ENCODE data around the gene PDZD4.

The PDZD4 gene

GRCh38 chrX:153804100-153804595, 26.2 kb downstream of the PDZD4 start:
- ChIA-PET CTCF (no interaction called here), POLR2A (interaction anchor here (1.3 to 1.7 kb wide), 2 partner anchors 10 to 124 kb away, joined by 4 read pairs; partner anchors contain the start of genes IDH3G and SSR4)
- TF ChIP-seq HDGF (IDR thresholded peaks at IDR 0.05; ENCODE audit: borderline replicate concordance), result no peak
- no peak for DNase-seq (ENCODE audit: extremely low spot score)

DNA sequence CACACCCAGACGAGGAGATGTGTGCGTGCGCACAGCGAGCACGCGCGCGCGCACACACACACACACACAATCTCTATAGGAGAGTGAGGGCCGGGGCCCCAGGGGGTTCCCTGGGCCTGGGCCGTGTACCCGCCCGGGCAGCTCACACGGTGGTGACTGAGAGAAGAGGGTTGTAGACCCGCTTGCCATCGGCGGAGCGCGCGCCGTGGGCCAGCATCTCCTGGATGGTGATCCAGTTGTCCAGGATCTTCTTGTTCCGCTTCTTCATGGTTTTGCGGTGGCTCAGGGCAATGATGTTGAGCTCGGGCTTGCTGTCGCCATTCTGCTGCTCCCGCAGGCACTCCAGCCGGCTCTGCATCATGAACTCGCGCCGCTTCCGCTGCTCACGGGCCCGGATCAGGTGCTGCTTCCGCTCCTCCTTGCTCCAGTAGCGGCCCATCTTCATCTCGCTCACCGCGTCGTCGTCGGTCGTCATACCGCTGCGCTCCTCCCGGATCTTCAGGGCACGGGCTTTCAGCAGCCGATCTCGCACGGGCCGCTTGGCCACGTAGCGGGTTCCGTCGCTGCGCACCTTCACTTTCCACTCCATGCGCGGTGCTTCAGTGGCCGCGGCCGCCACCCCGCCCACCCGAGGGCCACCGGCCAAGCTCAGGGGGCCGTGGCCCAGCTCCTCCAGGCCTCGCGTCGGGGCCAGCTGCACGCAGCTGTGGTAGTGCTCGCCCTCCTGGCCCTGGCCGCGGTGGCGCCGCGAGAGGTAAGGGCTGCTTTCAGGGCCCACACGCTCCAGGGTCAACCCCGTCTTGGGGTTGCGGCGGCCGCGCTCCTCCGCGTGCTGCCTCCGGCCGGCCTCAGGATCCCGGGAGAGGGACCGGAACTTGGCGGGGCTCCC, 26.9 kb downstream of the PDZD4 start:
- DNase-seq (ENCODE audit: extremely low spot score), result no peak
- POLR2A ChIA-PET, result interaction anchor here (1.3 to 1.7 kb wide), 2 partner anchors 9 to 125 kb away, joined by 4 read pairs; partner anchors contain the start of genes IDH3G and SSR4
- no peak for TF ChIP-seq NFRKB (IDR thresholded peaks at IDR 0.05)
- CTCF ChIA-PET, result no interaction called here

- ChIA-PET POLR2A (interaction anchor here (1.7 kb wide), 1 partner anchor 8 kb away, joined by 4 read pairs; the partner anchor contains the start of genes IDH3G and SSR4), CTCF (no interaction called here)
- DNase-seq (ENCODE audit: extremely low spot score), result no peak
- TF ChIP-seq FOXA1 (IDR thresholded peaks at IDR 0.05), result no peak
- TF ChIP-seq, protein P1, sequence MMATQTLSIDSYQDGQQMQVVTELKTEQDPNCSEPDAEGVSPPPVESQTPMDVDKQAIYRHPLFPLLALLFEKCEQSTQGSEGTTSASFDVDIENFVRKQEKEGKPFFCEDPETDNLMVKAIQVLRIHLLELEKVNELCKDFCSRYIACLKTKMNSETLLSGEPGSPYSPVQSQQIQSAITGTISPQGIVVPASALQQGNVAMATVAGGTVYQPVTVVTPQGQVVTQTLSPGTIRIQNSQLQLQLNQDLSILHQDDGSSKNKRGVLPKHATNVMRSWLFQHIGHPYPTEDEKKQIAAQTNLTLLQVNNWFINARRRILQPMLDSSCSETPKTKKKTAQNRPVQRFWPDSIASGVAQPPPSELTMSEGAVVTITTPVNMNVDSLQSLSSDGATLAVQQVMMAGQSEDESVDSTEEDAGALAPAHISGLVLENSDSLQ (IDR thresholded peaks at IDR 0.05), result no peak
- TF ChIP-seq TARDBP (IDR thresholded peaks at IDR 0.05), result no peak
- TF ChIP-seq ZNF384 (IDR thresholded peaks at IDR 0.05), result no peak
- TF ChIP-seq ELF4 (IDR thresholded peaks at IDR 0.05), result no peak
- no peak for TF ChIP-seq SUZ12 (IDR thresholded peaks at IDR 0.05)
- no peak for TF ChIP-seq HDGF (IDR thresholded peaks at IDR 0.05; ENCODE audit: borderline replicate concordance)
- no peak for TF ChIP-seq FOXK2 (IDR thresholded peaks at IDR 0.05)
- no peak for TF ChIP-seq FOXM1 (IDR thresholded peaks at IDR 0.05; ENCODE audit: borderline replicate concordance)
- no peak for TF ChIP-seq L3MBTL2 (conservative IDR thresholded peaks at IDR 0.05)
- TF ChIP-seq ARNT (IDR thresholded peaks at IDR 0.05), result no peak
- no peak for TF ChIP-seq BHLHE40 (IDR thresholded peaks at IDR 0.05; ENCODE audit: borderline replicate concordance)
- no peak for TF ChIP-seq SP1 (IDR thresholded peaks at IDR 0.05)
- TF ChIP-seq NFRKB (IDR thresholded peaks at IDR 0.05), result no peak
- TF ChIP-seq CTBP1 (IDR thresholded peaks at IDR 0.05; ENCODE audit: borderline replicate concordance), result no peak
- TF ChIP-seq LEF1 (IDR thresholded peaks at IDR 0.05; ENCODE audit: borderline replicate concordance), result no peak
Observed at GRCh38 chrX:153802513-153803045, 27.8 kb downstream of the PDZD4 start.

DNA sequence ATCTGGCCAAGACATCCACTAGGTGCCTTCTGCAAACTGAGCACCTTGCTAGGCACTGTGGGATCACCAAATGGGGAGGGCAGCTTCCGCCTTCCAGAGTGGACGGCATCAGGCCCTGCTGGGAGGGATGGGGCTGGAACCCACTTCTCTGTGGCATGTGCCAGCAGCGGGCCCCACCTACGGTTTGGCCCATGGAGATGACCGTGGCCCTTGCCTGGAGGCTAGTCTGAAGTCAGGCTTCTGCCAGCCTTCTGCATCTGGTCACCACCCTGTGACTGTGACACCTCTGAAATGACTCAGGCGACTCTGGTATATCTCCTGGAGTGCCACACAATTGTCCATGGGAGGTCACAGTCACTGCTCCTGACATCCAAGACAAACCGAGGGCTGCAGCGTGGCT, 28.7 kb downstream of the PDZD4 start:
- TF ChIP-seq TARDBP (IDR thresholded peaks at IDR 0.05), result no peak
- TF ChIP-seq LEF1 (IDR thresholded peaks at IDR 0.05; ENCODE audit: borderline replicate concordance), result no peak
- TF ChIP-seq FOXM1 (IDR thresholded peaks at IDR 0.05; ENCODE audit: borderline replicate concordance), result no peak
- TF ChIP-seq, protein P1 (IDR thresholded peaks at IDR 0.05), result no peak
- no peak for TF ChIP-seq BHLHE40 (IDR thresholded peaks at IDR 0.05; ENCODE audit: borderline replicate concordance)
- TF ChIP-seq SUZ12 (IDR thresholded peaks at IDR 0.05), result no peak
- no peak for TF ChIP-seq ELF4 (IDR thresholded peaks at IDR 0.05)
- TF ChIP-seq NFRKB (IDR thresholded peaks at IDR 0.05), result no peak
- no peak for TF ChIP-seq L3MBTL2 (conservative IDR thresholded peaks at IDR 0.05)
- no peak for TF ChIP-seq FOXA1 (IDR thresholded peaks at IDR 0.05)
- TF ChIP-seq ZNF384 (IDR thresholded peaks at IDR 0.05), result no peak
- no peak for TF ChIP-seq SP1 (IDR thresholded peaks at IDR 0.05)
- no peak for TF ChIP-seq HDGF (IDR thresholded peaks at IDR 0.05; ENCODE audit: borderline replicate concordance)
- ChIA-PET POLR2A (no interaction called here), CTCF (no interaction called here)
- DNase-seq (ENCODE audit: extremely low spot score), result no peak

DNA sequence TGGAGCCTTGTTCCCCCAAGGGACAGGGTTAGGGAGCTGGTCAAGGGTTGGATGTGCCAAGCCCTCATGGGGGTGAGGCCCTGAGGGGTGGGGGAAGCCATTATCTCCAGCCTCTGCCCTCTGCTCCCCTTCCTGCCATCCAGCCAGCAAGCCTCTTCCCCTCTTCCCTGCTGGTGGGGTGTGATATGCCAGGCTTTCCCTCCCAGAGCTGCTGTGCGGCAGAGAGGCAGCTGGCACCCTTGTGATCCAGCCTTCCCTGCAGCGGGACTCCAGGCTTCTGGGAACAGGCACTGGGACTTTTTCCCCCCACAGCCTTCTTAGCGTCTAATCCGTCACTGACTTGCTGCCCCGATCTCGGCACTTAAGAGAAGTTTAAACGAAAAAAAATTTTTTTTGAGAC, 29.6 kb downstream of the PDZD4 start:
- DNase-seq (ENCODE audit: extremely low spot score), result no peak
- ChIA-PET CTCF (no interaction called here), POLR2A (no interaction called here)
- TF ChIP-seq CTBP1 (IDR thresholded peaks at IDR 0.05; ENCODE audit: borderline replicate concordance) (no peak), ARNT (IDR thresholded peaks at IDR 0.05) (no peak), FOXK2 (IDR thresholded peaks at IDR 0.05) (no peak), LEF1 (IDR thresholded peaks at IDR 0.05; ENCODE audit: borderline replicate concordance) (no peak), FOXA1 (IDR thresholded peaks at IDR 0.05) (no peak)

DNA sequence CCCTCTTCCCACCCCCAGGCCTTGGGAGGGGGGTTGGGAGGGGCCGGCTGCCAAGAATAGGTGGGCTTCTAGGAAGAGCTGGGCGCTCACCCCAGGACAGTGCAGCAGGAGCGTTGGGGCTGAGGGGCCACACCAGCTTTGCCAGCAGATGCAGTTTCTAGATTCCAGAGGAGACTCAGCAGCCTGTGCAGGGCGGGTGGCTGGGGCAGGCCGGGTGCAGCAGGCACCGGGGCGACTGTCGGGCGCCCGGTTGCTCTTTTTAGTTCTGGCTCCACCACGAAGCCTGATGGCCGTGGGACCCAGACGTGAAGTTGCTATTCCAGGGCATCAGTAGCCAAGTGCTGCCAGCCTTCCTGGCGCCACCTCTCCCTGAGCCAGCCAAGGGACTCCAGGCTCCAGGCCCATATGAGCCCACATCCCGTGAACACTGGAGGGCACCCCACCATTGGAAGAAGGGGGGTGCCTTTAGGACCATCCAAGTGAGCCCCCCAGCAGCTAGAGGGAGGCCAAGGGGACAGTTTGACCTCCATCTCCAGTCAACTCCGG, 30.1 kb downstream of the PDZD4 start:
- TF ChIP-seq ARNT (IDR thresholded peaks at IDR 0.05) (no peak), FOXK2 (IDR thresholded peaks at IDR 0.05) (no peak)
- TF ChIP-seq, protein P1 (IDR thresholded peaks at IDR 0.05), result no peak
- CTCF ChIA-PET, result no interaction called here
- POLR2A ChIA-PET, result no interaction called here
- no peak for DNase-seq (ENCODE audit: extremely low spot score)
